HG03045 (cell line): Measurements from ENCODE around the gene MATN4.

Experiments used
- ATAC-seq: cut with Tn5 transposase; IDR thresholded peaks from one replicate; pipeline ENCODE4 v1.9.1; 2021; ENCODE audit warnings: mild to moderate bottlenecking, moderate library complexity; ENCODE audit not compliant: unreplicated experiment

Gene MATN4

GRCh38 chr20:45257161-45257560 is 50.9 kb downstream of the MATN4 start:
- ATAC-seq: no peak

- no peak for ATAC-seq
These were observed 53.5 kb downstream of the MATN4 start, which contains the start of gene SLPI for GRCh38 chr20:45254383-45255262. Gene SLPI, minus strand, starts transcription at chr20:45254564. Its CDS starts 21 bp downstream, at chr20:45254543.

GRCh38 chr20:45253261-45253660 is 54.8 kb downstream of the MATN4 start:
- ATAC-seq: no peak

GRCh38 chr20:45251884-45252560 is 56.1 kb downstream of the MATN4 start:
- ATAC-seq: no peak

GRCh38 chr20:45248609-45249008 is 59.5 kb downstream of the MATN4 start:
- no peak for ATAC-seq

GRCh38 chr20:45247865-45248264 is 60.2 kb downstream of the MATN4 start:
- ATAC-seq: no peak

- no peak for ATAC-seq
These were observed 62.0 kb downstream of the MATN4 start for GRCh38 chr20:45246109-45246508.
